ENCODE data around the gene AGPS. TPM values are rescaled to one million over a fixed set of nuclear protein-coding genes. Genes with fewer than 3 reads are reported as not detected.

AGPS gene
- total and polyA plus RNA-seq, 4 donors: 5.3 to 35.8 (median 16.0) TPM

DNA sequence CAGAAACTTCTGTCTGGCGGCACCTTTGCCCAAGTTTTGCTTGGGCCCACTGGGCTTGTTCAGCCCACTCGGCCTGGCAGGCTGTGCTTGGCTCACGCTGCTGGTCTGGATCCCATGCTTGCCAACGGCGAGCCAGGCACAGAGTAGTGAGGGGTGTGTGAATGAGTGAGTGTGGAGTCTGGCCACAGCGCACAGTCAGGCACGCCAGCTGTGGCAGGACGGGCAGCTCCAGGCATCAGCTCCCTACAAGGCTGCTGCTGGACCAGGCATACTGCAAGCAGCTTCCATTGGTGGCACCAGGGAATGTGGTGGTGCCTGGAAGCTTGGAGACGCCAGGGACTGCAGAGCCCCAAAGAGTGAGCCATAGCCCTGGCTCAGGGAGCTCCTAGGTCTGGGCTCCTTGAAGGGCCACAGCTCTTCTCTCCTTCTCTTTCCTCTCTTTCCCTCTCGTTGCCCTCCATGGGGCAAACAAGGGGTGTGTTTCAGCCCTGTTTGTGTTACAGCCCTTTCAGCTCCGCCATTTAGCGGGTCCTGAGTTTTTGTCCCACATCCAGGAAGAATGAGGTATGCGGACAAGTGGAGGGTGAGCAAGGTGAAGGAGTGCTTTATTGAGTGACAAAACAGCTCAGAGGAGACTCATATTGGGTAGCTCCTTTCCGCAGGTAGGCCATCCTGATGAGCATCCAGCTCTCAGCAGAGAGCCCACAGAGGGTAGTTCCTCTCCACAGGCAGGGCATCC, 73.0 kb downstream of the AGPS start:
- Histone ChIP-seq H3K27ac (ENCODE audit: low read depth in 1 of 2, low read length in 2 of 2) (no peak overlapping the region), H3K36me3 (ENCODE audit: control insufficient read depth in 1 of 2, insufficient read depth in 2 of 2, low read length in 1 of 2) (no peaks in the 10 kb centered on the region), H3K27me3 (ENCODE audit: control insufficient read depth in 1 of 2, insufficient read depth in 2 of 2, low read length in 1 of 2) (no peaks in the 10 kb centered on the region), H3K4me1 (ENCODE audit: control insufficient read depth in 1 of 2, insufficient read depth in 2 of 2, low read length in 2 of 2) (no peaks in the 10 kb centered on the region), H3K4me3 (ENCODE audit: low read length in 2 of 2) (no peak overlapping the region), H3K9me3 (ENCODE audit: control insufficient read depth, low read length) (no peaks in the 10 kb centered on the region)
- ATAC-seq (ENCODE audit: low FRiP score) (no peak), DNase-seq (peak in 1 of 2 donors; percentile 34)
- 94 to 98% methylated on average over 14 of the region's 14 CpGs for WGBS, 2 donors
- intact Hi-C loops (cut with DNase I): no loop called here

DNA sequence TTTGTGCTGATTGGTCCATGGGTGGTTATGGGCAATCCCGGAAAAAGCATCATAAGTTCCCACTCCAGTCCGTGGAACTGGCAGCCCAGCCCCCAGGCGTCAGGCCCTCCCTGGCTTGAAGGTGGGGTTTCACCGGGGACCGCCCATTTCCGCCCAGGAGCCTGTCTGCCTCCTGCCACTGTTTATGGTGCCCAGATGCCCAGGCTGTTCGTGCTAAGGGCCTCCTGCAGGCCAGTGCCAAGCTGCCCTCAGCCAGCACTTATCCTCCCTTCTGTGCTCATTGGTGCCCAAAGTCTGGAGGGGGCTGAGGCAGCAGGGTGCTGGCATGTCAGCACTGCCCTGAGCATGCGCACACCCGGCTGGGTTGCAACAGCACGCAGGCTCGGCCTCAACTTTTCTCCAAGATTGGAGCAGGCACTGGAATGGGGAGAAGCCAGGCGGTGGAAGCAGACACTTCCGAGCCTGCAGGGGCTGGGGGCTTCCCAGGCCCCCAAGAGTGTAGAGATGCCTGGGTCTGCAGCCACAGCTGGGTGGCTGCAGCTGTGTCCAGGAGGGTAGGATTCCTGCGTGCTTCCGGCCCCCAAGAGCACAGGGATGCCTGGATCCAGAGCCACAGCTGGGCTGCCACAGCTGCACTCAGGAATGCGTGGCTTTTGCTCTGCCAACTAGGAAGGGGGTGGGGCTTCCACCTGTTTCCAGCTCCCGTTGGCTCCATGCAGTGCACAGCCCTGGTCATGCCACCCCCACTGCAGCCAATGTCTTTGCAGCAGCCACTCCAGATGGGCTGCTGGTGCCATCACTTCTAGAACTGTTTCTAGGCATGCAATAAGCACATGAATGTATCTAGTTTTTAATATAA, 74.0 kb downstream of the AGPS start:
- H3K27me3 ChIP-seq (ENCODE audit: control insufficient read depth in 1 of 2, insufficient read depth in 2 of 2, low read length in 1 of 2): no peaks in the 10 kb centered on the region
- ATAC-seq (ENCODE audit: low FRiP score): no peak
- DNase-seq: peak in 1 of 2 donors; percentile 72
- no peaks in the 10 kb centered on the region for H3K9me3 ChIP-seq (ENCODE audit: control insufficient read depth, low read length)
- 86 to 87% methylated on average over 17 of the region's 17 CpGs for WGBS, 2 donors
- intact Hi-C loops (cut with DNase I): no loop called here
- no peak overlapping the region for H3K4me3 ChIP-seq (ENCODE audit: low read length in 2 of 2)
- no peak overlapping the region for H3K27ac ChIP-seq (ENCODE audit: low read depth in 1 of 2, low read length in 2 of 2)
- H3K4me1 ChIP-seq (ENCODE audit: control insufficient read depth in 1 of 2, insufficient read depth in 2 of 2, low read length in 2 of 2): no peaks in the 10 kb centered on the region
- H3K36me3 ChIP-seq (ENCODE audit: control insufficient read depth in 1 of 2, insufficient read depth in 2 of 2, low read length in 1 of 2): no peaks in the 10 kb centered on the region

DNA sequence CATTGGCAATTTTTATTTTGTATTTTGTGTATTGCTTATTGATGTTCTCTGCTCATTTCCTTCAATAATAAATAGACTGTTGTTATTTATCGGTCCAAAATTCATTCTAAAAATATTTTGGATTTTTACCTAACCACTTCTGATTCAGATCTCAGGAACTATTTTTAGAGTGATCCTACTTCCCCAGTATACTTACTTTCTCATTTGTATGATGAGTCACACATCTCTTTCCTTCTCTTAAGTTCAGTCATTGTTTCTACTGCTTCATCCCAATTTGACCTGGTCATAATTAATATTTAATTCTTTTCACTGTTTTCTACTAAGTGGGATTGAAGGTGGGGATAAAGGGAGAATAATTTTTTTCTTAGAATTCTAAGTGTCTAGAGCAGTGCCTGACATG, 75.1 kb downstream of the AGPS start:
- no peaks in the 10 kb centered on the region for H3K9me3 ChIP-seq (ENCODE audit: control insufficient read depth, low read length)
- no peak for DNase-seq
- 79 to 85% methylated on average over 1 of the region's 1 CpG for WGBS, 2 donors
- intact Hi-C loops (cut with DNase I): no loop called here
- H3K4me3 ChIP-seq (ENCODE audit: low read length in 2 of 2): no peak overlapping the region
- ATAC-seq (ENCODE audit: low FRiP score): no peak
- no peak overlapping the region for H3K27ac ChIP-seq (ENCODE audit: low read depth in 1 of 2, low read length in 2 of 2)
- no peaks in the 10 kb centered on the region for H3K27me3 ChIP-seq (ENCODE audit: control insufficient read depth in 1 of 2, insufficient read depth in 2 of 2, low read length in 1 of 2)
- no peaks in the 10 kb centered on the region for H3K4me1 ChIP-seq (ENCODE audit: control insufficient read depth in 1 of 2, insufficient read depth in 2 of 2, low read length in 2 of 2)
- H3K36me3 ChIP-seq (ENCODE audit: control insufficient read depth in 1 of 2, insufficient read depth in 2 of 2, low read length in 1 of 2): no peaks in the 10 kb centered on the region

DNA sequence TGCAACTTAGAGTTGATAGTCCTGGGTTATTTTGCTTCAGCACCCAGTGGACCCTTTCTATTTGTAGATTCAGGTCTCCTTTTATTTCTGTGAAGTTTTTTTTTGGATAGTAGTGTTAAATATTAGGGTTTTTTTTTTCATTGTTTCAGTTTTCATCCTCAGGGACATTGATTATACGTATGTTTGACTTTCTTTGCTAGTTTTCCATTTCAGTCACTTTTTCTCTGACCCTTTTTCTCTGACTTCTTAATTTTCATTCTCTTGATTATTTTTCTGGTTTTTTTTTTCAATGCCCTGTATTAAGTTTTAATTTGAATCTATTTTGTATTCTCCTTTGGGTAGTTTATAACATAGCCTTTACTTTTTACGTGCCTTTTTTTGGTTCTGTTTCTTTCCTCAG, 79.4 kb downstream of the AGPS start:
- DNase-seq (no peak), ATAC-seq (ENCODE audit: low FRiP score) (no peak)
- Histone ChIP-seq H3K4me1 (ENCODE audit: control insufficient read depth in 1 of 2, insufficient read depth in 2 of 2, low read length in 2 of 2) (peaks cover 0 to 2% of the 10 kb centered on the region in 2 donors), H3K9me3 (ENCODE audit: control insufficient read depth, low read length) (no peaks in the 10 kb centered on the region), H3K36me3 (ENCODE audit: control insufficient read depth in 1 of 2, insufficient read depth in 2 of 2, low read length in 1 of 2) (no peaks in the 10 kb centered on the region), H3K27ac (ENCODE audit: low read depth in 1 of 2, low read length in 2 of 2) (no peak overlapping the region), H3K27me3 (ENCODE audit: control insufficient read depth in 1 of 2, insufficient read depth in 2 of 2, low read length in 1 of 2) (no peaks in the 10 kb centered on the region), H3K4me3 (ENCODE audit: low read length in 2 of 2) (no peak overlapping the region)
- 97 to 100% methylated on average over 2 of the region's 2 CpGs for WGBS, 2 donors
- intact Hi-C loops (cut with DNase I): no loop called here

DNA sequence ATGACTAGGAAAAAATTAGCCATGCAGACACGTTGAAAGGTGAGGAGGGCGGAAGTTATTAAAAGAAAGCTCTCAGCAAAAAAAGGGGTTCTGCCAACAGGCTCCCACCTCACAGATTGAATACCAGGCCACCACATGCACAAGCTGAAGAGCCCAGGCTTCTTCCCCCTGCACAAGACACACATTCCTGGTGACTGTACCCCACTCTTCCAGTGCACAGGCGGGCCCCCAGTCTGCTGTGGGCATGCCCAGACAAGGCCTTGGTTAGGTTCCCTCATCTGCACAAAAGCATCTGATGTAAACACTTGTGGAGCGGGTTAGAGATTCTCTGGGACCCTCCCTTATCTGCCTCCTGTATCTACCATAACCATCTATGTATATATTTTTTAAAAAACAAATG, 81.7 kb downstream of the AGPS start:
- ATAC-seq (ENCODE audit: low FRiP score): no peak

DNA sequence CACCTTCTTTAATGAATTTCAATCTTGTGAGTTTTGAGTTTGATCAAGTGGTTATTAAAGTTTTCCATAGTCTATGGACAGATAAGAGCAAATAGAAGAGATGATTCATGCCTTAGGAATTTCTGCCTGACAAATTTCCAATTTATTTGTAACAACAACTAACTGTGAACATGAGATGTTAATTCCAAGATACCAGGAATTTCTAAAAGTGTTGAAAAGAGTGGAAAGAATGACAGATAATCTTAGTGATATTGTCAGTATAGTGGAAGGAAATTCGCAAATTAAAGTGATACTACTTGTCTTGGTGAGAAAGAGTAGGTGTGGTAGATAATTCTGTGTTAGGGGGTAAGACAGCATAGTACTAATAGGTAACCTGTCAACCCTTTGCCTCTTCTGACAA, 82.4 kb downstream of the AGPS start:
- intact Hi-C loops (cut with DNase I): no loop called here
- no peak for DNase-seq
- Histone ChIP-seq H3K27me3 (ENCODE audit: control insufficient read depth in 1 of 2, insufficient read depth in 2 of 2, low read length in 1 of 2) (no peaks in the 10 kb centered on the region), H3K4me1 (ENCODE audit: control insufficient read depth in 1 of 2, insufficient read depth in 2 of 2, low read length in 2 of 2) (peaks cover 0 to 2% of the 10 kb centered on the region in 2 donors), H3K36me3 (ENCODE audit: control insufficient read depth in 1 of 2, insufficient read depth in 2 of 2, low read length in 1 of 2) (peaks cover 0 to 2% of the 10 kb centered on the region in 2 donors), H3K4me3 (ENCODE audit: low read length in 2 of 2) (no peak overlapping the region), H3K27ac (ENCODE audit: low read depth in 1 of 2, low read length in 2 of 2) (no peak overlapping the region), H3K9me3 (ENCODE audit: control insufficient read depth, low read length) (no peaks in the 10 kb centered on the region)
- ATAC-seq (ENCODE audit: low FRiP score): no peak
- 26 to 31% methylated on average over 1 of the region's 1 CpG for WGBS, 2 donors

More for the DNA sequence above, 81.7 kb downstream of the AGPS start:
- Histone ChIP-seq H3K9me3 (ENCODE audit: control insufficient read depth, low read length) (no peaks in the 10 kb centered on the region), H3K27ac (ENCODE audit: low read depth in 1 of 2, low read length in 2 of 2) (no peak overlapping the region), H3K4me1 (ENCODE audit: control insufficient read depth in 1 of 2, insufficient read depth in 2 of 2, low read length in 2 of 2) (peaks cover 0 to 2% of the 10 kb centered on the region in 2 donors), H3K27me3 (ENCODE audit: control insufficient read depth in 1 of 2, insufficient read depth in 2 of 2, low read length in 1 of 2) (no peaks in the 10 kb centered on the region), H3K36me3 (ENCODE audit: control insufficient read depth in 1 of 2, insufficient read depth in 2 of 2, low read length in 1 of 2) (peaks cover 0 to 2% of the 10 kb centered on the region in 2 donors), H3K4me3 (ENCODE audit: low read length in 2 of 2) (no peak overlapping the region)
- DNase-seq: no peak
- intact Hi-C loops (cut with DNase I): no loop called here
- 92 to 94% methylated on average over 4 of the region's 4 CpGs for WGBS, 2 donors

DNA sequence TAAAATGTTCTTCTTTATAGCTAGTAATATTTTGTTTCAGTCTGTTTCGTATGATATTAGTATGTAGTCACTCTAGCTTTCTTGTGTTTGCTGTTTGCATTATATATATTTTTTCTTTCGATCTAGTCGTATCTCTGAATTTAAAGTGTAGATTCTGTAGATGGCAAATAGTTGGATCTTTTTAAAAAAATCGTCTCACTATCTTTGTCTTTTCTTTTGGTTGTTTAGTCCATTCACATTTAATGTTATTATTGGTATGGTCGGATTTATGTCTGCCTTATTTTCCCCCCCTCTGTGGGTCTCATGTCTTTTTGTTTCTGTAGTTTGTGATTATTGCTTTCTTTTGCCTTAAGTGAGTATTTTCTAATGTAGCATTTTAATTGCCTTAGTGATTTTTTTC, 84.3 kb downstream of the AGPS start:
- Histone ChIP-seq H3K9me3 (ENCODE audit: control insufficient read depth, low read length) (no peaks in the 10 kb centered on the region), H3K4me3 (ENCODE audit: low read length in 2 of 2) (no peak overlapping the region), H3K27me3 (ENCODE audit: control insufficient read depth in 1 of 2, insufficient read depth in 2 of 2, low read length in 1 of 2) (no peaks in the 10 kb centered on the region), H3K27ac (ENCODE audit: low read depth in 1 of 2, low read length in 2 of 2) (no peak overlapping the region), H3K36me3 (ENCODE audit: control insufficient read depth in 1 of 2, insufficient read depth in 2 of 2, low read length in 1 of 2) (peaks cover 0 to 2% of the 10 kb centered on the region in 2 donors), H3K4me1 (ENCODE audit: control insufficient read depth in 1 of 2, insufficient read depth in 2 of 2, low read length in 2 of 2) (peaks cover 0 to 2% of the 10 kb centered on the region in 2 donors)
- intact Hi-C loops (cut with DNase I): no loop called here
- ATAC-seq (ENCODE audit: low FRiP score): no peak
- 96 to 97% methylated on average over 5 of the region's 5 CpGs for WGBS, 2 donors
- DNase-seq: no peak

DNA sequence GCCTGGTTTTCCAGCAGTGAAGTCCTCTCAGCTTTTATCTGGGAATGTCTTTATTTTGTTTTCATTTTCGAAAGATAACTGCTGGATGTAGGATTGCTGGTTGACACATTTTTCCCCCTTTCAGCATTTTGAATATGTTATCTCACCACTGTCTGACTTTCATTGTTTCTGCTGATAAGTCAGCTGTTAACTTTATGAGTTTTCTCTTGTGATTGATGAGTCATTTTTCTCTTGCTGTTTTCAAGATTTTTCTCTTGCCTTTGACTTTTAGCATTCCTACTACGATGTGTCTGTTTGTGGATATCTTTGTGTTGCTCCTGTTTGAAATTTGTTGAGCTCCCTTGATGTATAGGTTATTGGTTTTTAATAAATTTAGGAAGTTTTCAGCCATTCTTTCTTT, 85.5 kb downstream of the AGPS start:
- Histone ChIP-seq H3K27ac (ENCODE audit: low read depth in 1 of 2, low read length in 2 of 2) (no peak overlapping the region), H3K36me3 (ENCODE audit: control insufficient read depth in 1 of 2, insufficient read depth in 2 of 2, low read length in 1 of 2) (peaks cover 0 to 2% of the 10 kb centered on the region in 2 donors), H3K4me1 (ENCODE audit: control insufficient read depth in 1 of 2, insufficient read depth in 2 of 2, low read length in 2 of 2) (peaks cover 0 to 2% of the 10 kb centered on the region in 2 donors), H3K27me3 (ENCODE audit: control insufficient read depth in 1 of 2, insufficient read depth in 2 of 2, low read length in 1 of 2) (no peaks in the 10 kb centered on the region), H3K9me3 (ENCODE audit: control insufficient read depth, low read length) (no peaks in the 10 kb centered on the region), H3K4me3 (ENCODE audit: low read length in 2 of 2) (no peak overlapping the region)
- ATAC-seq (ENCODE audit: low FRiP score) (no peak), DNase-seq (no peak)
- intact Hi-C loops (cut with DNase I): no loop called here
- WGBS, 2 donors: 78 to 80% methylated on average over 2 of the region's 2 CpGs

Measured in aorta (tissue), 5 donors.